Left forelimb (tissue), 1 donor: Measurements from ENCODE around the gene BLM.
"Not testable (repeated sequence)": the region's sequence is repeated elsewhere in the genome, so short reads cannot be mapped to it uniquely, and the experiment has no call there.

Experiments used
- DNase-seq: peaks from one replicate; pipeline ENCODE4 v3.0.0-alpha.2; 2018; ENCODE audit warnings: low spot score

Gene BLM

DNA sequence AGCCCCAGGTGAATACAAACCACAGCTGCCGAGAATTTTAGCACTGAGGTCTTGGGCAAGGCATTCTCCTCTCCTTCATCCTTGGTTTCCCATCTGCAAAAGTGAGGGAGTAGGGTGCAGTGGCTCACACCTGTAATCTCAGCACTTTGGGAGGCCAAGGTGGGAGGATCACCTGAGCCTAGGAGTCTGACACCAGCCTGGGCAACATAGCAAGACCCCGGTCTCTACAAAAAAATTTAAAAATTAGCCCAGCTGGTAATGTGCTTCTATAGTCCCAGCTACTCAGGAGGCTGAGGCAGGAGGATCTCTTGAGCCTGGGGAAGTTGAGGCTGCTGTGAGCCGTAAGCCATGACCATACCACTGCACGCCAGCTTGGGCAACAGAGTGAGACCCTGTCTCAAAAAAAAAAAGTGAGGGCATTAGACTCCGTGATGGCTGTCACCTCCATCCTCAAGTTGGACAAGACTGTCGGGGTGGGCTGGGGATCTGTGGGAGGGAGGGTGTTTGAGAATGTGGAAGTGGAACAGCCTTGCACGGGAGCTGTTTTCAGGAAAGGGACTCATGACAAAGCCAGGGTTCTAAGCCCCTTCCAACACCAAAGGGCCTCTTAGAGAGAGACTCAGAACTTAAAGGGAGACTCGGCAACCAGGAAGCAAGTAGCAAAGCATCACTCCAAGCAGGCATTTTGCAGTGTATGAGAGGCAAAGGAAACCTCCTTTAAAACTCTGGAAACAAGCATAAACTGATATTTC, 105.2 kb downstream of the BLM start:
- DNase-seq = no peak

DNA sequence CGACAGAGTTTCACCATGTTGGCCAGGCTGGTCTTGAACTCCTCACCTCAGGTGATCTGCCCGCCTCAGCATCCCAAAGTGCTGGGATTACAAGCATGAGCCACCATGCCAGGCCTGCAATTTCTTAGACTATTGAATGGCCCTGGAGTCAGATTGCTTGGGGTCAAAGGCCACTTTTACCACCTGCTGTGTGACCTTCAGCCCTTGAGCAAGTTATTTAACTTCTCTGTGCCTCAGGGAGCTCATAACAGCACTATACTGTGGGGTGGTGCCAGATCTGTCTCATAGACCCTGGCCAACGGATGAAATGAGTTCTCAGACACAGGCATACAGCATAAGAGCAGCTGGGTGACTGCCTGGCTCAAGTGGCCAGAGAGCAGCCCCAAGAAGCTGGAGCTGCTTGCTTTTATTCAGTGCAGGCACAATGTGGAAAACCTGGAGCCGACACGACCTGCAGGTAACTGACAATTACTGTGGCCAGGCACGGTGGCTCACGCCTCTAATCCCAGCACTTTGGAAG, 106.4 kb downstream of the BLM start:
- DNase-seq = no peak

DNA sequence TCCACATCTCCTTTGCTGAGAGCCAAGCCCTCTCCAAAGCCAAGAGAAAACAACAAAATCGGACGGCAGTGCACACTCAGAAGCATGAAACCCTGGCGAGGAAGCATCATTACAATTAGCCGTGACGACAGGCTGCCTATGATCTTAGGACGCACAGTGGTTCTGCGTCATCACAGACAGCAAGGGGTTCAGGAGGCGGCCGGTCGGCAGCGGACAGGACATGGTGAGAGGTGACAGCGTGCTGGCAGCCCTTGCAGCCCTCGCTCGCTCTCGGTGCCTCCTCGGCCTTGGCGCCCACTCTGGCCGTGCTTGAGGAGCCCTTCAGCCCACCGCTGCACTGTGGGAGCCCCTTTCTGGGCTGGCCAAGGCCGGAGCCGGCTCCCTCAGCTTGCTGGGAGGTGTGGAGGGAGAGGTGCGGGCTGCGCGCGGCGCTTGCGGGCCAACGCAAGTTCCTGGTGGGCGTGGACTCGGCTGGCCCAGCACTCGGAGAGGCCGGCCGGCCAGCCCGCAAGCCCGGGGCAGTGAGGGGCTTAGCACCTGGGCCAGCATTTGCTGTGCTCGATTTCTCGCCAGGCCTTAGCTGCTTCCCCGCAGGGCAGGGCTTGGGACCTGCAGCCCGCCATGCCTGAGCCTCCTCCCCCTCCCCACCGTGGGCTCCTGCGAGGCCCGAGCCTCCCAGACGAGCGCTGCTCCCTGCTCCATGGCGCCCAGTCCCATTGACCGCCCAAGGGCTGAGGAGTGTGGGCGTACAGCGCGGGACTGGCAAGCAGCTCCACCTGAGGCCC, 108.2 kb downstream of the BLM start:
- DNase-seq = not testable (repeated sequence)

DNA sequence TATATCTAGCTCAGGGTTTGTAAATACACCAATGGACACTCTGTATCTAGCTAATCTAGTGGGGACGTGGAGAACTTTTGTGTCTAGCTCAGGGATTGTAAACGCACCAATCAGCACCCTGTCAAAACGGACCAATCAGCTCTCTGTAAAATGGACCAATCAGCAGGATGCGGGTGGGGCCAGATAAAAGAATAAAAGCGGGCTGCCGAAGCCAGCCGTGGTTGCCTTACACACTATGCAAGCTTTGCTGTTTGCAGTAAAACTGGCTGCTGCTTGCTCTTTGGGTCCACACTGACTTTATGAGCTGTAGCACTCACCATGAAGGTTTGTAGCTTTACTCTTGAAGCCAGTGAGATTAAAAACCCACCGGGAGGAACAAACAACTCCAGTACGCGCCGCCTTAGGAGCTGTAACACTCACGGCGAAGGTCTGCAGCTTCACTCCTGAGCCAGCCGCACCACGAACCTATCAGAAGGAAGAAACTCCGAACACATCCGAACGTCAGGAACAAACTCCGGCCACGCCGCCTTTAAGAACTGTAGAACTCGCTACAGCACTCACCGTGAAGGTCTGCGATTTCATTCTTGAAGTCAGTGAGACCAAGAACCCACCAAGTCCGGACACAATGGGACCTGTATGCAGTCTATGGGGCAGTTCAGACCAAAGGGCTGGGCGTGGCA, 109.2 kb downstream of the BLM start:
- DNase-seq = not testable (repeated sequence)

DNA sequence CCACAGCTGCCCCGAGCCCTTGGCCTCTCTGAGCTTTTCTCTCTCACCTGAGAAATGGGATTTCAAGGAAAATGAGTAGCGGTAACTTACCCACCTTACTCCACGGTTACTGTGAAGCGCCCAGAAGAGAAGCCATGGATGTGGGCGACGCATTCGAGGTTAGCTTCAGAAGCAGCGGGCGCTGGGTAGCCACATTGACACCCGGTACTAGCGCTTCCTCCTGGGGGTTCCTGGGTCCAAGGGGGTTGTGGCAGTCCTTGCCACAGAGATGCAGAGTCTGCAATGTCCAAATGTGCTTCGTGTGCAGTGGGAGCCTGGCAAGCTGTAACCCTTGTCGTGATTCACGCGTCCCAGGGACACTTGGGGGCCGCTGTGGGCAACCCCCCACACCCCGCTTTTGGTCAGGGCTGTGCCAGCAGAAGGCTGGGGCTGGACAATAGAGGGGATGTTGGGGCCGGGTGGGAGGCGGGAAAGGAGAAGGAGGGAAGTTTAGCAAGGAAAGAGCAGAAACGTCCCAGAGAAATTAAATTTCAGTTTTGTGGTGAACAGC, 109.8 kb downstream of the BLM start:
- no peak for DNase-seq

DNA sequence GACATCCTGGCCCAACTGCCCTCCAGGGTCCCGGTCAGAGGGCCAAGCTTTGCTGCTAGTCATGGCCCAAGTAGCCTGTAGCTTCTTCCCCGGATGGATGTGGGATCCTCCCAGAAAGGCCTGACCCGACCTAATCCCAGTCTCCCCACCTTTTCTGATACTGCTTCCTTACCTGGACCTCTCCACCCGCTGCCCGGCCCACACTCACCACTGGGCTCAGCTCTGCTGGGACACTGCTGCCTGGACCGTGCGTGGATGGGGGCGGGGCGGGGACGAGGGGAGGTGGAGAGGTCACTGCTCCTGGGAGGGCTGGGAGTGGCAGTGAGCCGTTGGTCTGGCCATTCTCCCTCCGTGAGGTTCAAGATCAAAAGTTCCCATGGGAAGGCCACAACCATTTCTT, 111.0 kb downstream of the BLM start:
- DNase-seq = no peak

DNA sequence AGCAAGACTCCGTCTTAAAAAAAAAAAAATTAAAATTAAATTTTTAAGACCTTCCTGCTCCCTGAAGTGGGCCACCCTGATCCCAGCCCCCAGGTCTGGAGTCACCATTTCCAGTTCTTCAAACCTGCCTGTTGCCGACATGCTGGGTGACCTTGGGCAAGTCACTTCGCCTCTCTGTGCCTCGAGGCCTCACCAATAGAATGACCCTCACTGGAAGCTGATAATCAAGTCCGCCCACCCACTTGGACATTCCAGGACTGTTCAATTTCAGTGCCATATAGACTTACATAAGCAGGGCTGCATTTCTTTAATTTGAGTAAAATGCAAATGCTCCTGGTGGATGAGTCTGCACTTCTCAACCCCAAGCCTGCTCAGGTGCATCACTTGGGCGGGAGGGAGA, 112.0 kb downstream of the BLM start:
- no peak for DNase-seq

DNA sequence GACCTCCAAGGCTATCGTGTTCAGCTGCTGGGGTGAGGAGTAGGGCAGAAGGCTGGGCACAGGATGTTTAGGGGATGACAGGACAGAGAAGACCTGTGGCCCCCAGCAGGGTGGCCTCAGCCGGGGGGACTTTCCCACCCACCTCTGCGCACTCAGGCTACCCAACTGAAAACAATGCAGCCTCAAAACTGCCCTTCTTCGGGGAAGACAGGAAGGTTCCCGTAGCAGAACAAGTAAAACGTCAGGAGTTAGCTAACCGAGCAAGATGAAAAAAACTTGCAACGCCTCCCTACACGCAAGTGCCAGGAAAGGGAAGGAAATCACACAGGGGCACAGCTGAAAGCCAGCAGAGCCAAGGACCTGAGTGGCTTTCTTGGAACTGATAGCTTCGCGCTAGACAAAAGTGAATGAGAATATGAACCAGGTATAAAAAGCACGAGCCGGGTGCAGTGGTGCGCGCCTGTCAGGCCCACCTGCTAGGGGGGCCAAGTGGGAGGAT, 112.8 kb downstream of the BLM start:
- no peak for DNase-seq

DNA sequence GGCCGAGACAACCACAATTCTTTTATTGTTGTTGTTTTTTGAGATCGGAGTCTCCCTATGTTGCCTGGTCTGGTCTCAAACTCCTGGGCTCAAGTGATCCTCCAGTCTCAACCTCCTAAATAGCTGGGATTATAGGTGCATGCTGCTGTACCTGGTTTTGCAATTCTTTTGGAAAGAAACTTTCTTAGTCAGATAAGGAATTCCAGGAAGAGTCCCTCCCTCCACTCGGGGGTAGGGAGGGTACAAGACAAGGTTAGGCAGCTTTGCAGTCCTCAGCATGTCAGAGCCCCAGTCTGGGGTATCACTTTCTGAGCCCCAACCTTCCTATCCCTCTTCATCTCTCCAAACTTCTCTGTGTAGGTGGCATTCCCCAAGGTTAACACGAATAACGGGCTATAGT, 117.5 kb downstream of the BLM start:
- no peak for DNase-seq

DNA sequence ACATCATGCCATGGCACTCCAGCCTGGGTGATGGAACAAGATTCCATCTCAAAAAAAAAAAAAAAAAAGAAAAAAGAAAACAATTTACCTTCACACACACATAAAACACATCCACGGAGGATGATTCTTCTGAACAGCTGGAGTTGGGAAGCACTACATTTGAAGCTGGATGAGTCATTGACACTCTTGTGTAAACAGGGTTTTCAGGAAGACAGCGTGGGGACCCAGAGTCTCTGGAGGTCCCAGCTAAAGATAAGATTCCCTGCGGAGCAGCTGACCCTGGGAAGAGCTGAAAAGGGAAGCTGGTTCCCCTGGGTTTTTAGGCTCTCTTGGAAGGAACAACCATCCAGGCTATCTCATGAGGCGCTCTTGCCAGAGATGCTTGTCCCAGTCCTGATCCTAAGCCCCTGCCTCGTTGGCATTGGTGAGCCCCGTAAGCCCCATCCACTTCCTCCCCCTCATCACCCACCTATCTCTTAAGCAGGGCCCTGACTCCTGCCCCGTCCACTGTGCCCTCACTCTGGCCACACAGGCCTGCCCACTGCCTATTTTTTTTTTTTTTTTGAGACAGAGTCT, 119.2 kb downstream of the BLM start:
- no peak for DNase-seq

DNA sequence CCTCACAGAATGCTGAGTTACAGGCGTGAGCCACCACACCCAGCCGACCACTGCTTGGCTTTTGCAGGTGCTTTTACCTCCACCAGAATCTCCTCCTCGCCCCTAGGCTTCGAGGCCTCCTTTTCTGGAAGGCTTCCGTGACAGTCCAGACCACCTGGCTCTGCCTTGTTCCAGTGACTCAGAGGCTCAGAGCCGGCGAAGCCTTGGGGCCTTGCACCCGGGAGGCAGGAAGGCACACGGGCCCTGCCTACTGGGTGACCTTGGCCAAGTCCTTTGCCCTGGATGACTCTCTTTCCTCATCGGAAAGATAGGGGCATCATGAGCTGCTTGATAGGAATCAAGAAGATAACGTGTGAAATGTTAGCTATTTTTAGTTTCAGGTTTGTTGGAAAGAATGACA, 119.9 kb downstream of the BLM start:
- DNase-seq = no peak

DNA sequence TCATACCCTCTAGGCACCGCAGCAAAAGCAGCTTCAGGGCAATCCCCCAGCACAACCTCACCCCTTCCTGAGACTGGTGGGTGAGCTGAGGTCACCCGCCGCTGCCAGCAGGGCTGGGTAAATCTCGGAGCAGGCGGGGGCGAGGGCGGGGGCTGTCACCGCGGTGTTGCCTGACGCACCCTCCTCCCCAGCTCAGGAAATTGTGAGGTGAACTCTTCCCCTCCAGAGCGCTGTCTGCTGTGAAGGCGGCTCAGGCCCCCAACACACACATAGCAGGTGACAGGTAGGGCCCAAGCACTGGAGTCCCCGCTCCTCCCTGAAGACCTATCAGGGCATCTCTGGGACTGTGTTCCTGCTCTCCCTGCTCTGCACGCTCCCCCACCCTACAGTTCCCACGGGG, 121.0 kb downstream of the BLM start:
- no peak for DNase-seq

DNA sequence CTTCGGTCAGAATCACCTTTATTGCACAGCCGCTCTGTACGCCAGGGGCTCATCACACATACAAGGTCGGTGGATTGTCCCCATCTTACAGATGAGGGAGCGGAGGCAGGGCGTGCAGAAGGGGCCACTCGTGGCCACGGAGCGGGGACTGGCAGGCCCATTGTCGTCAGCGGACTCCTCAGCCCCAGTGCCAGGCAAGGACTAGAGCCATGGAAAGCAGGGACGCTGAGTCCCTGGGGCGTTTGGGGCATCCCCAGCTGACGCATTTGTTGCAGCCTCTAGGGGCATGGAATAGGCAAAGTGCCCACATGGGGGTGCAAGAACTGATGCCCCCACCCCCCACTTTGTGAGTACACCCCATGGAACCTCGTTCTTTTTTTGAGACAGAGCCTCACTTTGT, 121.4 kb downstream of the BLM start:
- no peak for DNase-seq

DNA sequence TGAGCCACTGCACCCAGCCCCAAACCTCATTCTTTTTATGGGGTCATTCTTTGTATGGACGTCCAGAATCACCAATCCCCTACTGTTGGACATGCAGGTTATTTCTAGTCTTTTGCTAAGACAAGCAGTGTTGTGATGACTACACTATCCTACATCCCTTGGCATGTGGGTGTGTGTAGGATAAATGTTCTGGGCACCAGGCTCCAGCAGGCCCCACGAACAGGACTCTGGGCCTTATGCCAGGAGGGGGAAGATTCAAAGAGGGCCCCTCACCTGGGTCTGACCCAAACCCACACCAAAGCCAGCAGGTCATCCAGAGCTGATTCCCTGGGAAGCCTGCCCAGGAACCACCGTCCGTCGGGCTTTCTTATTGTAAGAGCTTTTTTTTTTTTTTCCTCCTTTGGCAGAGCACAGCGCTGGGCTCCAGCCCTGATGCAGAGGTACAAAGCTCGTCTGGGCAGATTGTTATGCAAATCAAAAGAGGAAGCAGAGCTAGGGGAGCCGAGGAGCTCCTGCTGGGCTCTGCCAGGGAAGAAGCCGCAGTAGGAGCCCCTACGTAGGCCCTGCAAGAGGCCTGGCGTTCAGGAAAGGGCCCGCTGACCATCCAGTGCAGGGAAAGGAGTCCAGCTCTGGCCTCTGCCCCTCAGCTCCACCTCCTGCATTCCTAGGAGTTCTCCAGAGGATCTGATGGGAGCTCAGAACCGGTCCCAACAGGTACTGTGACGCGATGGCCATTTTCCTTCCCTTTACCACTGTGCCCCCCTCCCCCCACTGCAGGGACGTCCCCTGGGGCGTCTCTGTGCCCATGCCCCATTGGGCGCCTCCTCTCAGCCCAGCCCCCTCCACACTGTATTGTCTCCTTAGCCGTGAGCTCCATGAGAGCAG, 122.3 kb downstream of the BLM start:
- no peak for DNase-seq

DNA sequence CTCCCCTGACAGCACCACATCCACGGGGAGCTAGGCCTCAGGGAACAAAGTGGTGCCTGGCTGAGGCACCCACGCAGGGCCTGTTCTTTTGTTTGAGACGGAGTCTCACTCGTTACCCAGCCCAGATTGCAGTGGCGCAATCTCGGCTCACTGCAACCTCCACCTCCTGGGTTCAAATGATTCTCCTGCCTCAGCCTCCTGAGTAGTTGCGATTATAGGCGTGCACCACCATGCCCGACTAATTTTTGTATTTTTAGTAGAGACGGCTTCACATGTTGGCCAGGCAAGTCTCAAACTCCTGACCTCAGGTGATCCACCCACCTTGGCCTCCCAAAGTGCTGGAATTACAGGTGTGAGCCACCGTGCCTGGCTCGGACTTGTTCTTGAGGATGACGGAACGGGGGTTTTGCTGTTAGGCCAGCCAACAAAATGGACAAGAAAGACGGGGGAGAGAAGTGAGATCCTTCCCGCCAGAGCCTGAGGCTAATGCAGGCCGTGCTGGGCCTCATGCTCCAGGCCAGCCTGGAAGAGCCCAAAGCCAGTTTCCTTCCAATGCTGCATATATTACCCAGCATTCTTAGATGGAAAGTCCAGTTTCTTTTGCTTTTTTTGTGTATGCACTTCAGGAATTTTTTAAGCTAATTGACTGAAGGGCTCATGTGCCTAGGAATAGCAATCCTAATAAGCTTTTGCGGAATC, 123.2 kb downstream of the BLM start:
- DNase-seq = no peak

DNA sequence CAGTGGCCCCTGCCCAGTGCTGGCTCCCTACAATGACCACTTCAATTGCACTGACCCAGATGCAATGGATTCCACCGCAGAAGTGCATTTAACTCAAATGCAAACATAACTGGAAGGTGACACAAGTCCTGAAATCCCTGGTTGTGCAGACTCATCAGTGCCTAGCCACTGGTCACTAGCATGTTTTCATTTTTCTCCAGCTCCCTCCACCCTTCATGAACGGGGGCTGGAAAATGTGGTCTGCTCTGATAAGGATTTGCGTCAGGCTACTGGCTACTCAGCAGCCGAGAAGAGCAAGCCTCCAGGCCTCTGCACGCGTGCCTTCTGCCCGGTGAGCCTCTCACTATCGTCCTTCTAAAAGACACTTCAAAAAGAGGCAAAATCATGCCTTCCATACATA, 123.8 kb downstream of the BLM start:
- DNase-seq = no peak

DNA sequence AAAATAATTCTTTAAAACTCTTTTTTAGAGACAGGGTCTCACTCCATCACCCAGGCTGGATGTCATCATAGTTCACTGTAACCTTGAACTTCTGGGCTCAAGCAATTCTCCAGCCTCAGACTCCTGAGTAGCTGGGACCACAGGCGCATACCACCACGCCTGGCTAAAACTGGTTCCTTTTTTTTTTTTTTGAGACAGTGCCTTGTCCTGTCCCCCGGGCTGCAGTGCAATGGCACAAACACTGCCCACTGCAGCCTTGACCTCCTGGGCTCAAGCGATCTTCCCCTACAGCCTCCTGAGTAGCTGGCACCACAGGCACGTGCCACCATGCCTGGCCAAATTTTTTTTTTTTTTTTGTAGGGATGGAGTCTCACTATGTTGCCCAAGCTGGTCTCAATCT, 127.5 kb downstream of the BLM start:
- no peak for DNase-seq

DNA sequence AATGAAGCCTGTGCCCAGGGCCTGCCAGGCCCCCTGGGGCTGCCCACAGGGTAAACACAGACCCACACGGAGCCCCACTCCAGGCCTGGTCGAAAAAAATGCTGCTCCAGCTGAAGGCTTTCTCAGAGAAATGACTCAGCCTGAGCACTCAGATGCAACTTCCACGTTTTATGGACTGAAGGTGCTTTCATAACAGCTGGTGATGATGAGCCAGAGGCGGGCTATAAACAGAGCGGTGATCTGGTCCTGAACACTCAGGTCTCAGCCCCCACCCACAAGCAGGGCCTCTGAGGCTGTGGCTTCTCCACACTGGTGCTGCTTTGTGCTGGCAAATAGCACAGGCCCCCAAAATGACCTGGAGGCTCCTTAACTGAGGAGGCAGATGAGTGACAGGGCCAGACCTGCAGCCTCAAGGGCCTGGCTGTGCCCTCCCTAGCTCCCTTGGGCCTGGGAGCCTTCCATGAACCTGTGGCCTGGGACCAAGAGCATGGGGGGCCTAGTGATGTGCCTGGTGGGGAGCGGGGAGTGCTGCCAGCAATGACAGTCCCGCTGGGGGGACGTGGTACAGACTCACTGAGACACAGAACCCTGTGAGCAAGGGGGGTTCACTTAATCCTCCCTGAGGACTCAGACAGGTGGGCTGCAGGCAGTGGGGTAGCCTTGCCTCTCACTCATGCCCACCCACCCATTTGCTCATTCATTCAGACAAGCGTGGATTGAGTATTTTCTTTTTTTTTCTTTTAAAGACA, 128.2 kb downstream of the BLM start:
- no peak for DNase-seq

DNA sequence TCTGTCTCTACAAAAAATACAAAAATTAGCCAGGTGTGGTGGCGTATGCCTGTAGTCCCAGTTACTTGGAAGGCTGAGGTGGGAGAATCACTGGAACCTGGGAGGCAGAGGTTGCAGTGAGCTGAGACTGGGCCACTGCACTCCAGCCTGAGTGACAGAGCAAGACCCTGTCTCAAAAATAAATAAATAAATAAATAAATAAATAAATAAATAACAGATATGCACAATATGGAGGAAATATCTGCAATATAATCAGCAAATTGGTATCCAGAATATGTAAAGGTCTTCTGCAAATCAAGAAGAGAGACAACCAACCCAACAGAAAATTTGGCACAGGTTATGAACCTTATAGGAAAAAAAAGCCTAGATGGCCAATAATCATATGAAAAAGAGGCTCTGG, 132.3 kb downstream of the BLM start:
- DNase-seq = not testable (repeated sequence)

DNA sequence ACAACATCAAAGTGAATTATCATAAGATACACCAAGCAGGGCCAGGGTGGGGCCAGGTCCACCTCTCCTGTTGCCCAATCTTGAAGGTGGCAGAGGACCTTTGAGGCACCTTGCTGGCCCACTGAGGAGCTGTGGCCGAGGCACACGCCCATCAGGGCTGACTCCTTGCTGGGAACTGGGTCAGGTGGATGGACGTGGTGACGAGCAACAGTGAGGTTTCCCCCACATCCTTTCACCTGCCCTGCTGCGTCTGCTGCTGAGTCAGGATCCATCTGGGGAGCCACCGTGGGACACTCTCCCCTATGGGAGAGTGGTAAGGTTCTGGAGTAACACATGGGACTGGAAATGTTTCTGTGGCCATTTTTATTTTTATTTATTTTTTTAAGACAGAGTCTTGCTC, 134.0 kb downstream of the BLM start:
- DNase-seq = no peak
